ENCODE results near the gene SCARB1.

GRCh38 chr12:124744659-124745464 is 118.8 kb downstream of the SCARB1 start:
- TF ChIP-seq MAX (IDR thresholded peaks at IDR 0.05) (no peak), CREB1 (IDR thresholded peaks at IDR 0.05; ENCODE audit: low read depth) (no peak)

All from Ishikawa (cell line).